ENCODE measurements around the gene PJA2. TPM values are rescaled to one million over a fixed set of nuclear protein-coding genes. Genes with fewer than 3 reads are reported as not detected.

Gene PJA2
- total and polyA plus RNA-seq, 11 donors: 19.0 to 108 (median 85.3) TPM

- Histone ChIP-seq H3K9me3 (no peaks in the 10 kb centered on the region), H3K27ac (no peak overlapping the region), H3K36me3 (no peaks in the 10 kb centered on the region), H3K4me1 (no peaks in the 10 kb centered on the region), H3K4me3 (no peak overlapping the region), H3K27me3 (no peaks in the 10 kb centered on the region)
- TF ChIP-seq, protein P1, sequence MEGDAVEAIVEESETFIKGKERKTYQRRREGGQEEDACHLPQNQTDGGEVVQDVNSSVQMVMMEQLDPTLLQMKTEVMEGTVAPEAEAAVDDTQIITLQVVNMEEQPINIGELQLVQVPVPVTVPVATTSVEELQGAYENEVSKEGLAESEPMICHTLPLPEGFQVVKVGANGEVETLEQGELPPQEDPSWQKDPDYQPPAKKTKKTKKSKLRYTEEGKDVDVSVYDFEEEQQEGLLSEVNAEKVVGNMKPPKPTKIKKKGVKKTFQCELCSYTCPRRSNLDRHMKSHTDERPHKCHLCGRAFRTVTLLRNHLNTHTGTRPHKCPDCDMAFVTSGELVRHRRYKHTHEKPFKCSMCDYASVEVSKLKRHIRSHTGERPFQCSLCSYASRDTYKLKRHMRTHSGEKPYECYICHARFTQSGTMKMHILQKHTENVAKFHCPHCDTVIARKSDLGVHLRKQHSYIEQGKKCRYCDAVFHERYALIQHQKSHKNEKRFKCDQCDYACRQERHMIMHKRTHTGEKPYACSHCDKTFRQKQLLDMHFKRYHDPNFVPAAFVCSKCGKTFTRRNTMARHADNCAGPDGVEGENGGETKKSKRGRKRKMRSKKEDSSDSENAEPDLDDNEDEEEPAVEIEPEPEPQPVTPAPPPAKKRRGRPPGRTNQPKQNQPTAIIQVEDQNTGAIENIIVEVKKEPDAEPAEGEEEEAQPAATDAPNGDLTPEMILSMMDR (IDR thresholded peaks at IDR 0.05): no peak
- TF ChIP-seq POLR2A (IDR thresholded peaks at IDR 0.05): no peak
- no peak for ATAC-seq
- DNase-seq: no peak
- intact Hi-C loops (cut with DNase I): no loop called here
- WGBS, 4 donors: 52 to 66% (median 56%) methylated on average over 1 of the region's 1 CpG
Observed at GRCh38 chr5:109315245-109315644, 94.5 kb downstream of the PJA2 start.

GRCh38 chr5:109313127-109313526 is 96.6 kb downstream of the PJA2 start:
- intact Hi-C loops (cut with DNase I): no loop called here
- Histone ChIP-seq H3K27ac (no peak overlapping the region), H3K4me3 (no peak overlapping the region), H3K27me3 (no peaks in the 10 kb centered on the region), H3K4me1 (no peaks in the 10 kb centered on the region), H3K9me3 (no peaks in the 10 kb centered on the region), H3K36me3 (no peaks in the 10 kb centered on the region)
- no peak for TF ChIP-seq POLR2A (IDR thresholded peaks at IDR 0.05)
- TF ChIP-seq, protein P1 (IDR thresholded peaks at IDR 0.05): no peak
- ATAC-seq (no peak), DNase-seq (no peak)
- 96 to 100% (median 98%) methylated on average over 2 of the region's 2 CpGs for WGBS, 4 donors

DNA sequence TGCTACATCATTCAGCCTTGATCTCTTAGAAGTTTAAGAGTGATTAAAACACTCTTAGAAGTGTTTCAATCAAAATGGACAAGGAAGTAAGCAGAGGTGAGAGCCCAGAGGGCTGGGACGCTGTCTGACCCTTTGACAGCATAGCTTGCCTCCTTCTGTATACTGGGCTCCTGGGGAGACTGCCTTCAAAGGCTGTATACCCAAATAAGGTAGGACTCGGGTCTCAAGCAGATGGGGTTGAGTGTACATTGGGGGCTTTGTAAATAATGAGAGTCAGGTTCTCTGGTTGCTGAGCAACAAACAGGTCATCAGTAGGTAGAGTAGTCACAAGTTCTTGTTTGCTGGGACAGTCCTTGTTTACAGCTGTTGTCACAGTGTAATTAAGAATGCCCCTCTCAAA is 97.1 kb downstream of the PJA2 start:
- Histone ChIP-seq H3K27ac (no peak overlapping the region), H3K27me3 (no peaks in the 10 kb centered on the region), H3K36me3 (no peaks in the 10 kb centered on the region), H3K4me1 (no peaks in the 10 kb centered on the region), H3K4me3 (no peak overlapping the region), H3K9me3 (no peaks in the 10 kb centered on the region)
- no peak for ATAC-seq
- DNase-seq: no peak
- intact Hi-C loops (cut with DNase I): no loop called here
- 87 to 94% (median 90%) methylated on average over 2 of the region's 2 CpGs for WGBS, 4 donors
- TF ChIP-seq, protein P1 (IDR thresholded peaks at IDR 0.05): no peak
- no peak for TF ChIP-seq POLR2A (IDR thresholded peaks at IDR 0.05)

GRCh38 chr5:109310315-109310714 is 99.5 kb downstream of the PJA2 start:
- no peak overlapping the region for H3K4me3 ChIP-seq
- ATAC-seq (no peak), DNase-seq (no peak)
- WGBS, 4 donors: 92 to 98% (median 96%) methylated on average over 3 of the region's 3 CpGs
- H3K27ac ChIP-seq: no peak overlapping the region
- no peaks in the 10 kb centered on the region for H3K9me3 ChIP-seq
- no peaks in the 10 kb centered on the region for H3K4me1 ChIP-seq
- no peaks in the 10 kb centered on the region for H3K27me3 ChIP-seq
- H3K36me3 ChIP-seq: no peaks in the 10 kb centered on the region
- TF ChIP-seq, protein P1 (IDR thresholded peaks at IDR 0.05): no peak
- intact Hi-C loops (cut with DNase I): no loop called here

Measured in heart left ventricle (tissue), 16 donors.